SK-N-SH (cell line): Measurements from ENCODE around the gene TULP4. TPM values are rescaled to one million over a fixed set of nuclear protein-coding genes. Genes with fewer than 3 reads are reported as not detected.
"Not testable (repeated sequence)": the region's sequence is repeated elsewhere in the genome, so short reads cannot be mapped to it uniquely, and the experiment has no call there.

Experiments
- CTCF ChIA-PET: fragments of 300-600, 350-600 bp; formaldehyde crosslinking; extraction: SDS; loops from one replicate; lab custom pipeline; 2021; lab: Yijun Ruan, JAX
- POLR2A ChIA-PET: fragments of 350-600 bp; sonication (Branson Sonifier 250); formaldehyde crosslinking; extraction: SDS; loops from one replicate; lab custom pipeline; 2020; ENCODE audit warnings: antibody characterized with exemption, inconsistent platforms; lab: Yijun Ruan, JAX
- DNase-seq: peaks from one replicate; pipeline ENCODE4 v3.0.0; 2012
- H2AFZ ChIP-seq: fragments of 200-600 bp; sonication (generic); 2 replicates; pipeline ENCODE4 v1.8.1; 2016; ENCODE audit warnings: antibody characterized with exemption, mild to moderate bottlenecking, low read depth
- H3F3A ChIP-seq: fragments of 200-600 bp; sonication (generic); replicated peaks from 2 replicates; pipeline ENCODE3; 2016; ENCODE audit warnings: antibody characterized with exemption, mild to moderate bottlenecking; ENCODE audit not compliant: insufficient read depth
- H3K27ac ChIP-seq, 2 experiments: fragments of 200-500 bp in 1 of 2; fragments of 200-600 bp in 1 of 2; sonication (Bioruptor generic) in 1 of 2; sonication (generic), shearing (Covaris generic) in 1 of 2; 2 replicates each; pipeline versions ENCODE4 v1.5.1 to v1.6.1; 2014 to 2016; ENCODE audit warnings: low read depth in 2 of 2, inconsistent platforms in 1 of 2, low read length in 1 of 2, mild to moderate bottlenecking in 1 of 2, mixed read lengths in 1 of 2
- H3K27me3 ChIP-seq: fragments of 200-600 bp; sonication (generic), shearing (Covaris generic); 2 replicates; pipeline ENCODE4 v1.6.1; 2016; ENCODE audit warnings: mixed run types; ENCODE audit not compliant: insufficient read depth
- H3K36me3 ChIP-seq, 2 experiments: fragments of 200-500 bp in 1 of 2; fragments of 200-600 bp in 1 of 2; sonication (Bioruptor generic) in 1 of 2; sonication (generic) in 1 of 2; replicated peaks in 1 of 2; 2 replicates each; pipeline versions ENCODE3 to v1.5.1; 2014 to 2016; ENCODE audit warnings: low read length in 1 of 2, mild to moderate bottlenecking in 1 of 2; ENCODE audit not compliant: insufficient read depth in 2 of 2, control insufficient read depth in 1 of 2
- H3K4me1 ChIP-seq, 2 experiments: fragments of 200-500 bp in 1 of 2; fragments of 200-600 bp in 1 of 2; sonication (Bioruptor generic) in 1 of 2; sonication (generic), shearing (Covaris generic) in 1 of 2; 2 replicates each; pipeline versions ENCODE4 v1.5.1 to v1.6.1; 2014 to 2016; ENCODE audit warnings: low read depth in 1 of 2, low read length in 1 of 2, mixed run types in 1 of 2; ENCODE audit not compliant: insufficient read depth in 2 of 2, control insufficient read depth in 1 of 2
- H3K4me2 ChIP-seq: fragments of 200-600 bp; sonication (generic), shearing (Covaris generic); 2 replicates; pipeline ENCODE4 v1.6.1; 2017; ENCODE audit warnings: mixed run types
- H3K4me3 ChIP-seq, 2 experiments: fragments of 200-500 bp in 1 of 2; fragments of 200-600 bp in 1 of 2; sonication (Bioruptor generic) in 1 of 2; sonication (generic), shearing (Covaris generic) in 1 of 2; 2 replicates each; pipeline versions ENCODE4 v1.5.1 to v1.8.1; 2014 to 2016; ENCODE audit warnings: low read depth in 2 of 2, inconsistent platforms in 1 of 2, low read length in 1 of 2, mild to moderate bottlenecking in 1 of 2, mixed read lengths in 1 of 2, moderate library complexity in 1 of 2
- H3K79me2 ChIP-seq: fragments of 200-600 bp; sonication (generic); 2 replicates; pipeline ENCODE4 v1.8.1; 2017; ENCODE audit warnings: mild to moderate bottlenecking; ENCODE audit not compliant: insufficient read depth
- H3K9ac ChIP-seq: fragments of 200-600 bp; sonication (generic); 2 replicates; pipeline ENCODE4 v1.6.1; 2017; ENCODE audit warnings: mixed run types
- H3K9me2 ChIP-seq: fragments of 200-600 bp; sonication (generic); 2 replicates; pipeline ENCODE4 v1.6.1; 2017; ENCODE audit warnings: mixed run types
- H3K9me3 ChIP-seq: fragments of 200-600 bp; sonication (generic); 2 replicates; pipeline ENCODE4 v1.6.1; 2017; ENCODE audit warnings: mixed run types, mild to moderate bottlenecking, moderate library complexity
- H4K20me1 ChIP-seq: fragments of 200-600 bp; sonication (generic); 2 replicates; pipeline ENCODE4 v1.6.1; 2017; ENCODE audit warnings: mild to moderate bottlenecking, mixed run types; ENCODE audit not compliant: insufficient read depth
- EP300 ChIP-seq, 2 experiments: IDR thresholded peaks; 2 replicates each; pipeline versions ENCODE4 v1.4.0 to v1.6.1; 2012; ENCODE audit warnings: borderline replicate concordance in 1 of 2, low read depth in 1 of 2, low read length in 1 of 2
- EZH2phosphoT487 ChIP-seq: fragments of 200-600 bp; sonication (generic); IDR thresholded peaks from 2 replicates; pipeline ENCODE4 v1.6.1; 2017; ENCODE audit warnings: low read depth, mixed run types, mild to moderate bottlenecking, antibody characterized with exemption, moderate library complexity, borderline replicate concordance
- FOSL2 ChIP-seq: IDR thresholded peaks from 2 replicates; pipeline ENCODE4 v1.4.0; 2012; ENCODE audit warnings: low read depth, mild to moderate bottlenecking, moderate library complexity, borderline replicate concordance
- FOXM1 ChIP-seq: IDR thresholded peaks from 2 replicates; pipeline ENCODE4 v1.4.0; 2012; ENCODE audit warnings: low read depth, mild to moderate bottlenecking
- JUND ChIP-seq: IDR thresholded peaks from 2 replicates; pipeline ENCODE4 v1.4.0; 2012
- MAX ChIP-seq: IDR thresholded peaks from 2 replicates; pipeline ENCODE4 v1.4.0; 2012; ENCODE audit warnings: low read depth
- PBX3 ChIP-seq: IDR thresholded peaks from 2 replicates; pipeline ENCODE4; 2012
- RAD21 ChIP-seq: IDR thresholded peaks from 2 replicates; pipeline ENCODE4 v1.6.1; 2012; ENCODE audit warnings: mild to moderate bottlenecking, low read length
- RXRA ChIP-seq: IDR thresholded peaks from 2 replicates; pipeline ENCODE4 v1.4.0; 2012; ENCODE audit warnings: low read depth, mild to moderate bottlenecking, borderline replicate concordance
- SIN3A ChIP-seq: IDR thresholded peaks from 2 replicates; pipeline ENCODE4 v1.6.1; 2012; ENCODE audit warnings: low read depth, mild to moderate bottlenecking, low read length, moderate library complexity, borderline replicate concordance
- SMC3 ChIP-seq: IDR thresholded peaks from 2 replicates; pipeline ENCODE4 v1.6.1; 2012; ENCODE audit warnings: low read depth, low read length, improper control_type of control experiment
- TAF1 ChIP-seq: IDR thresholded peaks from 2 replicates; pipeline ENCODE4 v1.6.1; 2012; ENCODE audit warnings: low read depth, mild to moderate bottlenecking, low read length, moderate library complexity, borderline replicate concordance
- TCF12 ChIP-seq: IDR thresholded peaks from 2 replicates; pipeline ENCODE4 v1.4.0; 2012
- YY1 ChIP-seq: IDR thresholded peaks from 2 replicates; pipeline ENCODE4 v1.4.0; 2012; ENCODE audit warnings: low read depth, mild to moderate bottlenecking
- WGBS: methylation state at CpG from one replicate; pipeline ENCODE4 v1.1.6; 2017; ENCODE audit warnings: low lambda C conversion rate; 5-methylcytosine and 5-hydroxymethylcytosine counted together
- polyA plus RNA-seq, 3 experiments: library from polyadenylated mRNA; depleted of rRNA; stranded (reverse); fragments of >200 nt; gene quantifications; 2 replicates each; pipeline ENCODE4 v1.2.3, GENCODE V29; 2012
- TF ChIP-seq, protein P1 (sequence below): fragments of 150-350 bp; IDR thresholded peaks from 2 replicates; pipeline ENCODE4 v1.6.1; 2016; ENCODE audit warnings: mild to moderate bottlenecking, low read depth, low read length

The TULP4 gene
- polyA plus RNA-seq, 1 of the 3 experiments (the other 2 are of a cell fraction) = 5.9 TPM

DNA sequence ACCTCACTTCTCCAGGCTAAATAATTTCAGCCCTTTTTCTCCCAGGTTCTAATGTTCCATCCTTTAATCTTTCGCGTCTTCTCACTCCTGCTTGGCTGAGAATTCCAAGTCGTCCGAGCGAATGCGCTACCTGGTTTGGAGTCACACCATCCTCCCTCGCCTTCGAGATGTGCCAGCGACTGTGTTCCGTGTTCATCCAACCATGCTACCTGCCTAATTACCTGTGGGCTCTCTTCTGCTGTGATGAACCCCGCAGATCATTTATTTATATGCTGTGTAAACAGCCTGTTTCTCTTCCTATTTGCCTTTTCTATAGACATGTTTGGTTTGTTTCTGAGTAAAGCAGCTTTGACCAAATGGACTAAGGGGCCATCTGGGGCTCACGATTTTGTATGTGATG is 164.1 kb downstream of the TULP4 start:
- H3K9me3 ChIP-seq = no peaks in the 10 kb centered on the region
- no peak overlapping the region for H2AFZ ChIP-seq
- no peak overlapping the region for H3K4me3 ChIP-seq
- TF ChIP-seq PBX3 (no peak), MAX (no peak), SMC3 (no peak), RXRA (no peak), TAF1 (no peak), FOSL2 (no peak), YY1 (no peak), FOXM1 (no peak), TCF12 (no peak), JUND (no peak), EP300 (IDR thresholded peaks at IDR 0.05; ENCODE audit: borderline replicate concordance in 1 of 2, low read depth in 1 of 2, low read length in 1 of 2) (no peak), EZH2phosphoT487 (no peak), RAD21 (no peak), SIN3A (no peak)
- TF ChIP-seq, protein P1, sequence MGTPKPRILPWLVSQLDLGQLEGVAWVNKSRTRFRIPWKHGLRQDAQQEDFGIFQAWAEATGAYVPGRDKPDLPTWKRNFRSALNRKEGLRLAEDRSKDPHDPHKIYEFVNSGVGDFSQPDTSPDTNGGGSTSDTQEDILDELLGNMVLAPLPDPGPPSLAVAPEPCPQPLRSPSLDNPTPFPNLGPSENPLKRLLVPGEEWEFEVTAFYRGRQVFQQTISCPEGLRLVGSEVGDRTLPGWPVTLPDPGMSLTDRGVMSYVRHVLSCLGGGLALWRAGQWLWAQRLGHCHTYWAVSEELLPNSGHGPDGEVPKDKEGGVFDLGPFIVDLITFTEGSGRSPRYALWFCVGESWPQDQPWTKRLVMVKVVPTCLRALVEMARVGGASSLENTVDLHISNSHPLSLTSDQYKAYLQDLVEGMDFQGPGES = no peak
- no peaks in the 10 kb centered on the region for H3K27me3 ChIP-seq
- peaks cover 12 to 28% of the 10 kb centered on the region in 2 experiments for H3K4me1 ChIP-seq
- H3K79me2 ChIP-seq = no peaks in the 10 kb centered on the region
- H3K4me2 ChIP-seq = no peak overlapping the region
- ChIA-PET POLR2A (no interaction called here), CTCF (no interaction called here)
- WGBS = 96% methylated on average over 12 of the region's 12 CpGs
- no peak overlapping the region for H3K27ac ChIP-seq
- H3F3A ChIP-seq = peaks cover 10% of the 10 kb centered on the region
- no peak for DNase-seq
- no peaks in the 10 kb centered on the region for H4K20me1 ChIP-seq
- H3K36me3 ChIP-seq = peaks cover 13 to 20% of the 10 kb centered on the region in 2 experiments
- no peak overlapping the region for H3K9ac ChIP-seq
- H3K9me2 ChIP-seq = no peaks in the 10 kb centered on the region

DNA sequence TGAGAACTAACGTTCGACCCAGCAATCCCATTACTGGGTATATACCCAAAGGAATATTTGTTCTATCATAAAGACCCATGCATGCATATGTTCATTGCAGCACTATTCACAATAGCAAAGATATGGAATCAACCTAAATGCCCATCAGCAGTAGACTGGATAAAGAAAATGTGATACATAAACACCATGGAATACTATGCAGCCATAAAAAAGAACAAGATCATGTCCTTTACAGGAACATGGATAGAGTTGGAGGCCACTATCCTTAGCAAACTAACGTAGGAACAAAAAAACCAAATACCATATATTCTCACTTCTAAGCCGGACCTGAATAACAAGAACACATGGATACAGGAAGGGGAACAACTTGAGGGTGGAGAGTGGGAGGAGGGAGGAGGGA is 165.5 kb downstream of the TULP4 start:
- CTCF ChIA-PET = interaction anchor here (0.8 kb wide), 1 partner anchor 18 kb away, joined by 3 read pairs; no protein-coding TSS in a partner anchor
- WGBS = 97% methylated on average over 4 of the region's 4 CpGs
- H3K4me3 ChIP-seq = not testable (repeated sequence)

More for the DNA sequence above, 165.5 kb downstream of the TULP4 start:
- H3K9me3 ChIP-seq, H3K27me3 ChIP-seq, H3K9me2 ChIP-seq, POLR2A ChIA-PET, H2AFZ ChIP-seq, DNase-seq, H4K20me1 ChIP-seq, H3K27ac ChIP-seq, H3K4me2 ChIP-seq, H3K9ac ChIP-seq, H3K79me2 ChIP-seq: not testable (repeated sequence)
- peaks cover 14 to 20% of the 10 kb centered on the region in 2 experiments for H3K36me3 ChIP-seq
- H3F3A ChIP-seq = peaks cover 19% of the 10 kb centered on the region
- H3K4me1 ChIP-seq = peaks cover 11 to 36% of the 10 kb centered on the region in 2 experiments
